ENCODE measurements around the gene SLC26A11.

DNA sequence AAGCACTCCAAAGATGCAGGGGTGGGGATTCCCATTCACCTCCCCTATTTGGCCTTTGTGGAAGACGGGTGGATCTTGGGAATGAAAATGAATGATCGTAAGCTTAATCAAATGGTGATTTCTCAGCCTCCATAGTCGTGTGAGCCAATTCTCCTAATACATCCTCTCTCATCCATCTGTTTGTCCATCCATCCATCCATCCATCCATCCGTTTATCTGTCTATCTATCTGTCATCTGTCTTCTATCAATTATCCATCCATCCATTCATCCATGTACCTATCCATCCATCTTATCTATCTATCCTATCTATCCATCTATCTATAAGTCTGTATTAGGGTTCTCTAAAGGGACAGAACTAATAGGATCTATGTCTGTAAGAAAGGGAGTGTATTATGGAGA lies 48.2 kb downstream of the SLC26A11 start:
- no peak for TF ChIP-seq POLR2A (IDR thresholded peaks at IDR 0.05; ENCODE audit: extremely low read depth, insufficient read length)
- TF ChIP-seq, protein P1, sequence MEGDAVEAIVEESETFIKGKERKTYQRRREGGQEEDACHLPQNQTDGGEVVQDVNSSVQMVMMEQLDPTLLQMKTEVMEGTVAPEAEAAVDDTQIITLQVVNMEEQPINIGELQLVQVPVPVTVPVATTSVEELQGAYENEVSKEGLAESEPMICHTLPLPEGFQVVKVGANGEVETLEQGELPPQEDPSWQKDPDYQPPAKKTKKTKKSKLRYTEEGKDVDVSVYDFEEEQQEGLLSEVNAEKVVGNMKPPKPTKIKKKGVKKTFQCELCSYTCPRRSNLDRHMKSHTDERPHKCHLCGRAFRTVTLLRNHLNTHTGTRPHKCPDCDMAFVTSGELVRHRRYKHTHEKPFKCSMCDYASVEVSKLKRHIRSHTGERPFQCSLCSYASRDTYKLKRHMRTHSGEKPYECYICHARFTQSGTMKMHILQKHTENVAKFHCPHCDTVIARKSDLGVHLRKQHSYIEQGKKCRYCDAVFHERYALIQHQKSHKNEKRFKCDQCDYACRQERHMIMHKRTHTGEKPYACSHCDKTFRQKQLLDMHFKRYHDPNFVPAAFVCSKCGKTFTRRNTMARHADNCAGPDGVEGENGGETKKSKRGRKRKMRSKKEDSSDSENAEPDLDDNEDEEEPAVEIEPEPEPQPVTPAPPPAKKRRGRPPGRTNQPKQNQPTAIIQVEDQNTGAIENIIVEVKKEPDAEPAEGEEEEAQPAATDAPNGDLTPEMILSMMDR (IDR thresholded peaks at IDR 0.05; ENCODE audit: low read depth, low read length) = no peak
